Sigmoid colon (tissue), 4 donors: Measurements from ENCODE around the gene ACAA2.

Experiments used
- EP300 ChIP-seq, 4 donors: sonication (generic); formaldehyde crosslinking; IDR thresholded peaks; one replicate each; pipeline ENCODE4 v1.6.1; 2017; ENCODE audit warnings: antibody characterized with exemption in 4 of 4
- POLR2A ChIP-seq, 2 donors: fragments of 450-650 bp; IDR thresholded peaks; one replicate each; pipeline ENCODE4 v1.6.1; 2016; ENCODE audit warnings: antibody characterized with exemption in 2 of 2, mild to moderate bottlenecking in 2 of 2, moderate library complexity in 2 of 2
- POLR2AphosphoS5 ChIP-seq, 4 donors: sonication (generic); formaldehyde crosslinking; IDR thresholded peaks; one replicate each; pipeline ENCODE4 v1.6.1; 2017; ENCODE audit warnings: antibody characterized with exemption in 4 of 4
- TF ChIP-seq, protein P1 (sequence below), 4 experiments: fragments of 450-650 bp in 3 of 4; fragments of 200-600 bp in 1 of 4; IDR thresholded peaks; one replicate each; pipeline ENCODE4 v1.5.1; 2016 to 2019; ENCODE audit warnings: antibody characterized with exemption in 4 of 4, mild to moderate bottlenecking in 3 of 4, moderate library complexity in 2 of 4

DNA sequence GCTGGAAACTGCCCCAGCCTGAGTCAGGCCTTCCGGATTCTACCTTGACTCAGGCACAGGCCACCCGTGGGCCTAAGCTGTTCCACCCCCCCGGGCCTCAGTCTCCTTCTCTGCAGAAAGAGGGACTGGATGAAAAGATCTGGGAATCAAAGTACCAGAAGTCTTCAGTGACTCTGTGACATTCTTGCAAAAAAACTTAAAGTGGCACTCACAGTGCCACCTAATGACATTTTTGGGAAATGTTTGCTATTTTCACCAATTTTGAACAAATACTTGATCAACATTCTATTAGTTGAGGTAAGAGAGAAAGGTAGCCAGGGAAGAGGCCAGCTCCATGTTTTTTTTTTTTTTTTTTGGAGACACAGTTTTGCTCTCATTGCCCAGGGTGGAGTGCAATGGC lies 48.3 kb upstream of the ACAA2 start:
- no peak for TF ChIP-seq POLR2AphosphoS5 (IDR thresholded peaks at IDR 0.05)
- TF ChIP-seq, protein P1, sequence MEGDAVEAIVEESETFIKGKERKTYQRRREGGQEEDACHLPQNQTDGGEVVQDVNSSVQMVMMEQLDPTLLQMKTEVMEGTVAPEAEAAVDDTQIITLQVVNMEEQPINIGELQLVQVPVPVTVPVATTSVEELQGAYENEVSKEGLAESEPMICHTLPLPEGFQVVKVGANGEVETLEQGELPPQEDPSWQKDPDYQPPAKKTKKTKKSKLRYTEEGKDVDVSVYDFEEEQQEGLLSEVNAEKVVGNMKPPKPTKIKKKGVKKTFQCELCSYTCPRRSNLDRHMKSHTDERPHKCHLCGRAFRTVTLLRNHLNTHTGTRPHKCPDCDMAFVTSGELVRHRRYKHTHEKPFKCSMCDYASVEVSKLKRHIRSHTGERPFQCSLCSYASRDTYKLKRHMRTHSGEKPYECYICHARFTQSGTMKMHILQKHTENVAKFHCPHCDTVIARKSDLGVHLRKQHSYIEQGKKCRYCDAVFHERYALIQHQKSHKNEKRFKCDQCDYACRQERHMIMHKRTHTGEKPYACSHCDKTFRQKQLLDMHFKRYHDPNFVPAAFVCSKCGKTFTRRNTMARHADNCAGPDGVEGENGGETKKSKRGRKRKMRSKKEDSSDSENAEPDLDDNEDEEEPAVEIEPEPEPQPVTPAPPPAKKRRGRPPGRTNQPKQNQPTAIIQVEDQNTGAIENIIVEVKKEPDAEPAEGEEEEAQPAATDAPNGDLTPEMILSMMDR (IDR thresholded peaks at IDR 0.05) = no peak
- TF ChIP-seq EP300 (IDR thresholded peaks at IDR 0.05) = no peak
- no peak for TF ChIP-seq POLR2A (IDR thresholded peaks at IDR 0.05)
